Left lung (tissue), 10 donors: ENCODE results near the gene TMEM181. TPM values are rescaled to one million over a fixed set of nuclear protein-coding genes. Genes with fewer than 3 reads are reported as not detected.

Experiments used
- ATAC-seq: fragments of 200-7000 bp; cut with Tn5 transposase; one replicate; pipeline ENCODE4 v1.9.1; 2020; ENCODE audit warnings: moderate library complexity
- DNase-seq, 4 donors: peaks; one replicate each; pipeline ENCODE4 v3.0.0-alpha.2; 2013 to 2020
- H3K27ac ChIP-seq, 2 donors: fragments of 200-600 bp; sonication (generic) in 1 of 2; one replicate each; pipeline versions ENCODE4 v1.5.0 to v1.8.0; 2020 to 2021
- H3K27me3 ChIP-seq, 2 donors: fragments of 200-600 bp; sonication (generic) in 1 of 2; one replicate each; pipeline versions ENCODE4 v1.5.0 to v1.8.0; 2020 to 2021
- H3K36me3 ChIP-seq, 2 donors: fragments of 200-600 bp; sonication (generic) in 1 of 2; one replicate each; pipeline versions ENCODE4 v1.5.0 to v1.8.0; 2020 to 2021
- H3K4me1 ChIP-seq, 2 donors: fragments of 200-600 bp; one replicate each; pipeline ENCODE4 v1.8.0; 2021
- H3K4me3 ChIP-seq, 2 donors: fragments of 200-600 bp; sonication (generic) in 1 of 2; one replicate each; pipeline versions ENCODE4 v1.5.0 to v1.8.0; 2020 to 2021; ENCODE audit warnings: mild to moderate bottlenecking in 1 of 2
- H3K9me3 ChIP-seq, 2 donors: fragments of 200-600 bp; sonication (generic) in 1 of 2; one replicate each; pipeline versions ENCODE4 v1.5.0 to v1.8.0; 2020 to 2021
- intact Hi-C, 2 donors: fragments of 100-400 bp; cut with DNase I; formaldehyde crosslinking; loops; one replicate each; pipeline versions ENCODE4 v1.11.2 to v1.14.2; 2022
- polyA plus RNA-seq, 6 donors: library from polyadenylated mRNA; unstranded; fragments of 120-200 nt; gene quantifications; one replicate each; pipeline ENCODE4 v1.2.1, GENCODE V29; 2013; ENCODE audit not compliant: insufficient read length in 6 of 6
- total RNA-seq, 2 donors: library from RNA; stranded (reverse); fragmentation: NEBNext Ultra II Directional; extraction: Animal tissue kit (Norgen Biotek cat#: 25700); gene quantifications; one replicate each; pipeline ENCODE4 v1.2.1, GENCODE V29; 2021
- TF ChIP-seq, protein P1 (sequence below), 2 donors: fragments of 200-600 bp; sonication (generic) in 1 of 2; IDR thresholded peaks; one replicate each; pipeline versions ENCODE4 v1.5.0 to v1.8.0; 2021; ENCODE audit warnings: antibody characterized with exemption in 2 of 2
- donor health status: DM: no; HTN: yes; CAD: no.
- donor health status: DM: no; HTN: no; CAD: no.

Gene TMEM181
- total and polyA plus RNA-seq, 8 donors: 29.9 to 37.0 (median 31.4) TPM

DNA sequence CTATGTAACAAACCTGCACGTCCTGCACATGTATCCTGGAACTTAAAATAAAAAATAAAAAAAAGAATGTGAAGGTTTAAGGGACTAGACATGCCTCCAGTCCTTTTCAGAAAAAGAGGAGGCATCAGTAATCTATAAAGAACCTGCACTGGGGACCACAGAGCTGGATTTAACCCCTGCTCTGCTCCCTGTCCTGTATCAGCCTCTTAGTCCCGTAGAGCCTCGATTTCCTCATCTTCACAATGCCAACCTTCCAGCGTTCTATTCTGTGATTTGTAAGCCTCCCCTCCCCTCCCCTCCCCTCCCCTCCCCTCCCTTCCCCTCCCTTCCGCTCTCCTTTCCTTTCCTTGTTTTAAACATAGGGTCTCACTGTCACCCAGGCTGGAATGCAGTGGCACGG is 31.1 kb upstream of the TMEM181 start:
- ATAC-seq: no peak
- H3K27ac ChIP-seq: no peak overlapping the region
- intact Hi-C loops: no loop called here
- peaks cover 0 to 14% of the 10 kb centered on the region in 2 donors for H3K9me3 ChIP-seq
- H3K4me1 ChIP-seq: no peaks in the 10 kb centered on the region
- peaks cover 0 to 12% of the 10 kb centered on the region in 2 donors for H3K27me3 ChIP-seq
- no peak for DNase-seq
- no peaks in the 10 kb centered on the region for H3K36me3 ChIP-seq
- TF ChIP-seq, protein P1, sequence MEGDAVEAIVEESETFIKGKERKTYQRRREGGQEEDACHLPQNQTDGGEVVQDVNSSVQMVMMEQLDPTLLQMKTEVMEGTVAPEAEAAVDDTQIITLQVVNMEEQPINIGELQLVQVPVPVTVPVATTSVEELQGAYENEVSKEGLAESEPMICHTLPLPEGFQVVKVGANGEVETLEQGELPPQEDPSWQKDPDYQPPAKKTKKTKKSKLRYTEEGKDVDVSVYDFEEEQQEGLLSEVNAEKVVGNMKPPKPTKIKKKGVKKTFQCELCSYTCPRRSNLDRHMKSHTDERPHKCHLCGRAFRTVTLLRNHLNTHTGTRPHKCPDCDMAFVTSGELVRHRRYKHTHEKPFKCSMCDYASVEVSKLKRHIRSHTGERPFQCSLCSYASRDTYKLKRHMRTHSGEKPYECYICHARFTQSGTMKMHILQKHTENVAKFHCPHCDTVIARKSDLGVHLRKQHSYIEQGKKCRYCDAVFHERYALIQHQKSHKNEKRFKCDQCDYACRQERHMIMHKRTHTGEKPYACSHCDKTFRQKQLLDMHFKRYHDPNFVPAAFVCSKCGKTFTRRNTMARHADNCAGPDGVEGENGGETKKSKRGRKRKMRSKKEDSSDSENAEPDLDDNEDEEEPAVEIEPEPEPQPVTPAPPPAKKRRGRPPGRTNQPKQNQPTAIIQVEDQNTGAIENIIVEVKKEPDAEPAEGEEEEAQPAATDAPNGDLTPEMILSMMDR (IDR thresholded peaks at IDR 0.05): no peak
- H3K4me3 ChIP-seq: no peak overlapping the region

DNA sequence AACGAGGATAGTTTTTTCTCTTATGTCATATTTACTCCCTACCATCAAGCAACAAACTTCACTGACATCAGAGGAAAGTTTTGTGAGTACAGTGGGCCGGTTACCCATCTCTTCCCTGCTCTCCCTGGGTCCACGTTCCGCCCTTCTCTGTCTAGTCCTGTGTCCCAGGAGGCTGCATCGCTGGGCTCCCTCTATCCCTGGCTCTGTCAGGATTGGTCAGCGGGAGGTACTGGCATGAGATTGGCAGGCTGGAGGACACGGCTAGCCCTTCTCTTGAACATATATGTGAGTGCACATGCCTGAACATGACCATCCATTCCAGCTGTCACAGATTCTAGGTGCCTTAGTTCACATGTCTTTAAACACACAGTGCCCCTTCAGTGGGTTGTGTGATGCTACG is 30.3 kb upstream of the TMEM181 start:
- no peak overlapping the region for H3K27ac ChIP-seq
- H3K27me3 ChIP-seq: peaks cover 0 to 9% of the 10 kb centered on the region in 2 donors
- ATAC-seq (no peak), DNase-seq (no peak)
- H3K4me3 ChIP-seq: no peak overlapping the region
- H3K4me1 ChIP-seq: no peaks in the 10 kb centered on the region
- TF ChIP-seq, protein P1 (IDR thresholded peaks at IDR 0.05): no peak
- H3K9me3 ChIP-seq: peaks cover 0 to 14% of the 10 kb centered on the region in 2 donors
- intact Hi-C loops: no loop called here
- no peaks in the 10 kb centered on the region for H3K36me3 ChIP-seq

DNA sequence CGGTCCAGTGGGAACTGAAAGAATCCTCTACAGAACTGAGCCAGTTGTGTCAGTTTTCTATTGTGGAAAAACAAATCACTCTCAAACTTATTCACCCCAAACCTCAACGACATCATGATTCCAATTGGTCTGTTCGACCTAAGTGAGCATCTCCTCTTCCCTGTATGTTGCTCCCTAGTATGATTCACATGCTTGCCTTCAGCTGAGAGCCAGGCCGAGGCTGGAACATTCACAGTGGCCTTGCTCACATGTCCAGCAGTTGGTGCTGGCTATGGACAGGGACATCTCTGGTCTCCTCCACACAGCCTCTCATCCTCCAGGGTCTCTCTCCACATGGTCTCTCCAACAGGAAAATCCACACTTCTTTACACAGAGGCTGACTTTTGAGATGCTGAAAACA is 28.3 kb upstream of the TMEM181 start:
- TF ChIP-seq, protein P1 (IDR thresholded peaks at IDR 0.05): no peak

DNA sequence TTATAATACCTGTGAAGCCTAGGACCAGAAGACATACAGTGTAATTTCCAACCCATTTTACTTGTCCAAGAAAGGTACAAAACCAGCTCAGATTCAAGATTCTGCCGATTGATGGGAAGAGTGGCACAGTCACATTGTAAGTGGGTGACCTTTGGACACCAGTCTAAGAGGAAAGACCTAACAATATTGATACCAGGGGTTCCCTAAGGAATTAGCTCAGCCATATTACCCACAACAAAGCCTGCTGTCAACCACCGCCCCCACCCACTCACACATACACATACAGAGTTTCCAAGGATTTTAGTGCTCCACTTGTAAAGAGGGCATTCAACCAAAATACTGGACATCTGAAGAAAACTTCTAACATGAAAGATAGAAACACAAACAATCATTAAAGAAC is 27.9 kb upstream of the TMEM181 start:
- peaks cover 1 to 32% of the 10 kb centered on the region in 2 donors for H3K27me3 ChIP-seq

More for the DNA sequence above, 28.3 kb upstream of the TMEM181 start:
- no peak overlapping the region for H3K4me3 ChIP-seq
- peaks cover 0 to 11% of the 10 kb centered on the region in 2 donors for H3K4me1 ChIP-seq
- H3K36me3 ChIP-seq: no peaks in the 10 kb centered on the region
- intact Hi-C loops: no loop called here
- peaks cover 0 to 14% of the 10 kb centered on the region in 2 donors for H3K9me3 ChIP-seq
- ATAC-seq (no peak), DNase-seq (no peak)
- no peak overlapping the region for H3K27ac ChIP-seq
- peaks cover 0 to 28% of the 10 kb centered on the region in 2 donors for H3K27me3 ChIP-seq

DNA sequence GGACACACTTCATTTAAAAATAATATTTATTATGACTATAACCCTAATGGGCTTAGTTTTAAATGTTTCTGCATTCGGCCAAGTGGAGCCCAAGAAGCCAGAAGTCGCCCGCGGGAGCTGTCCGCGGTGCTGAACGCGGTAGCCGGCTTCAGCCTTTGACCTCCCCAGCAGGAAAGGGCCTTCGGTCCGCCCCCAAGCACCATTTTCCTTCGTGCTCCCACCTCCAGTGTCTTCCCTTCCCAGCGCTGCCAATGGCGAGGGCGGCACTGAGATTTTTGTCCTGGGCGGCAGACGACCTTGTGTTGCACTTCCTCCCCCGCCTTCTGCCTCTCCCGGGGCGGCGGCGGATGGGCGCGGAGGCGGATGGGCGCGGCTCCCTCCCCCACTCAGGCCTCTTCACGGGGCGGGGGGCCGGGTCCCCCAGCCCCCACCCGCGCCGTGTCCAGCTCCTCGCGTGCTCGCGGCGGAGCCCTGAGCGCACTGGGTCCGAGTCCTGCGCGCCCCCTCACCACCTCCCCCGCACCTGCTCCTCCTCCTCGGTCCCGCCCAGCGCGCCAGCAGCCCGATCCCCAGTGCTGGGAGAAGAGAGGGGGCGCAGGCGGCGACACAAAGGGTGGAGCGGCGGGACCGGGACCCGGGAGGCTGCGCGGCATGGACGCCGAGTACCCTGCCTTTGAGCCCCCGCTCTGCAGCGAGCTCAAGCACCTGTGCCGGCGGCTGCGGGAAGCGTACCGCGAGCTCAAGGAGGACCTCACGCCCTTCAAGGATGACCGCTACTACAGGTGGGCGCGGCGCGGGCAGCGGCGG is 23.6 kb upstream of the TMEM181 start:
- intact Hi-C loops: no loop called here

More for the DNA sequence above, 27.9 kb upstream of the TMEM181 start:
- Histone ChIP-seq H3K27ac (no peak overlapping the region), H3K36me3 (no peaks in the 10 kb centered on the region), H3K4me1 (peaks cover 0 to 14% of the 10 kb centered on the region in 2 donors), H3K4me3 (no peak overlapping the region), H3K9me3 (peaks cover 0 to 12% of the 10 kb centered on the region in 2 donors)
- ATAC-seq (no peak), DNase-seq (no peak)
- intact Hi-C loops: no loop called here
- TF ChIP-seq, protein P1 (IDR thresholded peaks at IDR 0.05): no peak

More for the DNA sequence above, 23.6 kb upstream of the TMEM181 start:
- peak overlapping the region; percentile 53 to 58 for H3K4me3 ChIP-seq
- ATAC-seq (peak; percentile 90), DNase-seq (peak; percentile 69 to 88 (median 79))
- H3K27me3 ChIP-seq: peaks cover 11 to 64% of the 10 kb centered on the region in 2 donors
- peaks cover 0 to 20% of the 10 kb centered on the region in 2 donors for H3K4me1 ChIP-seq
- TF ChIP-seq, protein P1 (IDR thresholded peaks at IDR 0.05): no peak
- H3K27ac ChIP-seq: peak overlapping the region in 1 of 2 donors; percentile 59
- no peaks in the 10 kb centered on the region for H3K36me3 ChIP-seq
- H3K9me3 ChIP-seq: no peaks in the 10 kb centered on the region
